Measurements from ENCODE around the gene ADAM15.

DNA sequence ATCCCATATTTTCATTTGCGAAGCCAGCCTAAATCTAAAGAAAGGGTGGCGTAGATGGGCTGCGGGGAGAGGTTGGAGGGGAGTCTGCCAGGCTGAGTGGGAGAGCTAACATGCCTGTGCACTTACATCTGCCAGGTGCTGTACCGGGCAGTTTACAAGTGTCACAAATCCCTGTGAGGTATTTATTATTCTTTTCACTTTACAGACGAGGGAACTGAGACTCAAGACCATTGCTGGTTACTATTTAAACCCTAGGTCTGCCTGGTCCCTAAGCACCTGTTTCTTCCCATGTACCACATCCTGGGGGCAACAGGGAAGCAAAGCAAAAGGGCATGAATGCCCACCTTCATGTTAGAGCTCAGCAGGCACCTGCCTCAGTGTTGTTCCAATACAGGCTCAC is 57.2 kb downstream of the ADAM15 start:
- TF ChIP-seq CTCF (IDR thresholded peaks at IDR 0.05; ENCODE audit: poor library complexity, severe bottlenecking) (no peak), POLR2AphosphoS5 (IDR thresholded peaks at IDR 0.05) (no peak), RAD21 (conservative IDR thresholded peaks at IDR 0.05) (no peak), TAF1 (IDR thresholded peaks at IDR 0.05; ENCODE audit: low read depth) (no peak), EZH2 (IDR thresholded peaks at IDR 0.05; ENCODE audit: borderline replicate concordance, insufficient read depth, low read length, poor library complexity, severe bottlenecking) (no peak)
- TF ChIP-seq, protein P1, sequence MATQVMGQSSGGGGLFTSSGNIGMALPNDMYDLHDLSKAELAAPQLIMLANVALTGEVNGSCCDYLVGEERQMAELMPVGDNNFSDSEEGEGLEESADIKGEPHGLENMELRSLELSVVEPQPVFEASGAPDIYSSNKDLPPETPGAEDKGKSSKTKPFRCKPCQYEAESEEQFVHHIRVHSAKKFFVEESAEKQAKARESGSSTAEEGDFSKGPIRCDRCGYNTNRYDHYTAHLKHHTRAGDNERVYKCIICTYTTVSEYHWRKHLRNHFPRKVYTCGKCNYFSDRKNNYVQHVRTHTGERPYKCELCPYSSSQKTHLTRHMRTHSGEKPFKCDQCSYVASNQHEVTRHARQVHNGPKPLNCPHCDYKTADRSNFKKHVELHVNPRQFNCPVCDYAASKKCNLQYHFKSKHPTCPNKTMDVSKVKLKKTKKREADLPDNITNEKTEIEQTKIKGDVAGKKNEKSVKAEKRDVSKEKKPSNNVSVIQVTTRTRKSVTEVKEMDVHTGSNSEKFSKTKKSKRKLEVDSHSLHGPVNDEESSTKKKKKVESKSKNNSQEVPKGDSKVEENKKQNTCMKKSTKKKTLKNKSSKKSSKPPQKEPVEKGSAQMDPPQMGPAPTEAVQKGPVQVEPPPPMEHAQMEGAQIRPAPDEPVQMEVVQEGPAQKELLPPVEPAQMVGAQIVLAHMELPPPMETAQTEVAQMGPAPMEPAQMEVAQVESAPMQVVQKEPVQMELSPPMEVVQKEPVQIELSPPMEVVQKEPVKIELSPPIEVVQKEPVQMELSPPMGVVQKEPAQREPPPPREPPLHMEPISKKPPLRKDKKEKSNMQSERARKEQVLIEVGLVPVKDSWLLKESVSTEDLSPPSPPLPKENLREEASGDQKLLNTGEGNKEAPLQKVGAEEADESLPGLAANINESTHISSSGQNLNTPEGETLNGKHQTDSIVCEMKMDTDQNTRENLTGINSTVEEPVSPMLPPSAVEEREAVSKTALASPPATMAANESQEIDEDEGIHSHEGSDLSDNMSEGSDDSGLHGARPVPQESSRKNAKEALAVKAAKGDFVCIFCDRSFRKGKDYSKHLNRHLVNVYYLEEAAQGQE (IDR thresholded peaks at IDR 0.05; ENCODE audit: borderline replicate concordance): no peak

Measured in neural cell (in vitro differentiated cells).